ENCODE measurements around the gene SCN3B. TPM values are rescaled to one million over a fixed set of nuclear protein-coding genes. Genes with fewer than 3 reads are reported as not detected.

The SCN3B gene
- total RNA-seq, 1 experiment from 2014 or later = 0.26 TPM

- peak; percentile 75 for DNase-seq
- H3K9me2 ChIP-seq (replicated peaks; ENCODE audit: low read length) = no peaks in the 10 kb centered on the region
- POLR2A ChIA-PET (ENCODE audit: unreplicated experiment) = no interaction called here
- no peaks in the 10 kb centered on the region for H3K36me3 ChIP-seq (ENCODE audit: low read depth, low read length)
- no peaks in the 10 kb centered on the region for H3K79me2 ChIP-seq (ENCODE audit: low read length)
- H3K4me1 ChIP-seq (ENCODE audit: insufficient read depth, low read length) = no peaks in the 10 kb centered on the region
- no peaks in the 10 kb centered on the region for H4K20me1 ChIP-seq (ENCODE audit: low read length)
- H3K27ac ChIP-seq (ENCODE audit: low read length) = no peak overlapping the region
- no peak overlapping the region for H2AFZ ChIP-seq (ENCODE audit: low read length)
- H3K4me2 ChIP-seq (ENCODE audit: low read length) = no peak overlapping the region
- intact Hi-C loops (cut with micrococcal nuclease) = no loop called here
- H3K4me3 ChIP-seq (ENCODE audit: low read length) = no peak overlapping the region
- peak; percentile 95 for ATAC-seq
- H3F3A ChIP-seq (ENCODE audit: low read length, unreplicated experiment) = no peaks in the 10 kb centered on the region
- BruUV-seq (replicated peaks) = no TSS peak
- CTCF ChIA-PET = no interaction called here
- no peak overlapping the region for H3K9ac ChIP-seq (ENCODE audit: low read length)
- TF ChIP-seq, protein P1, sequence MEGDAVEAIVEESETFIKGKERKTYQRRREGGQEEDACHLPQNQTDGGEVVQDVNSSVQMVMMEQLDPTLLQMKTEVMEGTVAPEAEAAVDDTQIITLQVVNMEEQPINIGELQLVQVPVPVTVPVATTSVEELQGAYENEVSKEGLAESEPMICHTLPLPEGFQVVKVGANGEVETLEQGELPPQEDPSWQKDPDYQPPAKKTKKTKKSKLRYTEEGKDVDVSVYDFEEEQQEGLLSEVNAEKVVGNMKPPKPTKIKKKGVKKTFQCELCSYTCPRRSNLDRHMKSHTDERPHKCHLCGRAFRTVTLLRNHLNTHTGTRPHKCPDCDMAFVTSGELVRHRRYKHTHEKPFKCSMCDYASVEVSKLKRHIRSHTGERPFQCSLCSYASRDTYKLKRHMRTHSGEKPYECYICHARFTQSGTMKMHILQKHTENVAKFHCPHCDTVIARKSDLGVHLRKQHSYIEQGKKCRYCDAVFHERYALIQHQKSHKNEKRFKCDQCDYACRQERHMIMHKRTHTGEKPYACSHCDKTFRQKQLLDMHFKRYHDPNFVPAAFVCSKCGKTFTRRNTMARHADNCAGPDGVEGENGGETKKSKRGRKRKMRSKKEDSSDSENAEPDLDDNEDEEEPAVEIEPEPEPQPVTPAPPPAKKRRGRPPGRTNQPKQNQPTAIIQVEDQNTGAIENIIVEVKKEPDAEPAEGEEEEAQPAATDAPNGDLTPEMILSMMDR (conservative IDR thresholded peaks at IDR 0.05; ENCODE audit: low read depth, low read length) = no peak
- TF ChIP-seq EZH2 (IDR thresholded peaks at IDR 0.05; ENCODE audit: low read length, unreplicated experiment) = no peak
- TF ChIP-seq EZH2phosphoT487 (IDR thresholded peaks at IDR 0.05; ENCODE audit: borderline replicate concordance, low read length) = no peak
- peaks cover 97% of the 10 kb centered on the region for H3K27me3 ChIP-seq (ENCODE audit: low read length)
- H3K9me3 ChIP-seq (ENCODE audit: low read length) = no peaks in the 10 kb centered on the region
These were observed 36.1 kb upstream of the SCN3B start for GRCh38 chr11:123690485-123690884.

- no peak overlapping the region for H3K4me2 ChIP-seq (ENCODE audit: low read length)
- ChIA-PET POLR2A (ENCODE audit: unreplicated experiment) (no interaction called here), CTCF (no interaction called here)
These were observed 30.2 kb upstream of the SCN3B start for GRCh38 chr11:123684601-123685000.

More at GRCh38 chr11:123684601-123685000, 30.2 kb upstream of the SCN3B start:
- no TSS peak for BruUV-seq (replicated peaks)
- H3K9ac ChIP-seq (ENCODE audit: low read length) = no peak overlapping the region
- no peaks in the 10 kb centered on the region for H3K79me2 ChIP-seq (ENCODE audit: low read length)
- H3K27me3 ChIP-seq (ENCODE audit: low read length) = peaks cover 86% of the 10 kb centered on the region
- H4K20me1 ChIP-seq (ENCODE audit: low read length) = no peaks in the 10 kb centered on the region
- DNase-seq = no peak
- no peaks in the 10 kb centered on the region for H3K9me3 ChIP-seq (ENCODE audit: low read length)
- no peaks in the 10 kb centered on the region for H3K9me2 ChIP-seq (replicated peaks; ENCODE audit: low read length)
- no peaks in the 10 kb centered on the region for H3K36me3 ChIP-seq (ENCODE audit: low read depth, low read length)
- no peak overlapping the region for H3K27ac ChIP-seq (ENCODE audit: low read length)
- TF ChIP-seq EZH2phosphoT487 (IDR thresholded peaks at IDR 0.05; ENCODE audit: borderline replicate concordance, low read length) (peak; percentile 54; the same call in 1 of the 2 replicates), EZH2 (IDR thresholded peaks at IDR 0.05; ENCODE audit: low read length, unreplicated experiment) (peak; percentile 76)
- TF ChIP-seq, protein P1 (conservative IDR thresholded peaks at IDR 0.05; ENCODE audit: low read depth, low read length) = no peak
- intact Hi-C loops (cut with micrococcal nuclease) = no loop called here
- no peak for ATAC-seq
- no peak overlapping the region for H2AFZ ChIP-seq (ENCODE audit: low read length)
- H3K4me1 ChIP-seq (ENCODE audit: insufficient read depth, low read length) = no peaks in the 10 kb centered on the region
- no peaks in the 10 kb centered on the region for H3F3A ChIP-seq (ENCODE audit: low read length, unreplicated experiment)
- H3K4me3 ChIP-seq (ENCODE audit: low read length) = no peak overlapping the region
